Measurements from ENCODE around the gene HOXA4.

DNA sequence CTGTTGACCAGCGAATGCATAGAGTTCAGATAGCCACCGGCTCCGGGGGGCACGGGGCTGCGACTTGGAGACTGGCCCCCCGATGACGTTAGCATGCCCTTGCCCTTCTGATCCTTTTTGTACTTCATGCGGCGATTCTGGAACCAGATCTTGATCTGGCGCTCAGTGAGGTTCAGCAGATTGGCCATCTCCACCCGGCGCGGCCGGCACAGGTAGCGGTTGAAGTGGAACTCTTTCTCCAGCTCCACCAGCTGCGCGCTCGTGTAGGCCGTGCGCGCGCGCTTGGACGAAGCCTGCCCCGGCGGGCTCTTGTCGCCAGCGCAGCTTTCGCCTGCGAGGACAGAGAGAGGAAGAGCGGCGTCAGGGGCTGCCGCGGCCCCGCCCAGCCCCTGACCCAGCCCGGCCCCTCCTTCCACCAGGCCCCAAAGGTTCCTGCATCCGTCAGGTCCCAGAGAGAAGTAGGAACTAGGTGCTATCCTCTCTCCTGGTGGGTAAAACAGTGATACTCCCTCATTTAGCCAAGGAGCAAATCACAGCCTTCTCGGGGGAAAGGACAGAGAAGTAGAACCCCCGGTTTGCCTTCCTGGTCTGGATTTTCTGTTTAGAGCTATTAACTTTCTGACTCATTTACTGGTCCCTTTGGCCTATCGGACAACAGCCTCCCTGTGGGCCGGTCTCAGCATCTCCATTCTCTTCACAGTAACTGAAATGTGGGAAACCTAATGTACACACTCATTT, 22.0 kb downstream of the HOXA4 start:
- TF ChIP-seq, protein P1, sequence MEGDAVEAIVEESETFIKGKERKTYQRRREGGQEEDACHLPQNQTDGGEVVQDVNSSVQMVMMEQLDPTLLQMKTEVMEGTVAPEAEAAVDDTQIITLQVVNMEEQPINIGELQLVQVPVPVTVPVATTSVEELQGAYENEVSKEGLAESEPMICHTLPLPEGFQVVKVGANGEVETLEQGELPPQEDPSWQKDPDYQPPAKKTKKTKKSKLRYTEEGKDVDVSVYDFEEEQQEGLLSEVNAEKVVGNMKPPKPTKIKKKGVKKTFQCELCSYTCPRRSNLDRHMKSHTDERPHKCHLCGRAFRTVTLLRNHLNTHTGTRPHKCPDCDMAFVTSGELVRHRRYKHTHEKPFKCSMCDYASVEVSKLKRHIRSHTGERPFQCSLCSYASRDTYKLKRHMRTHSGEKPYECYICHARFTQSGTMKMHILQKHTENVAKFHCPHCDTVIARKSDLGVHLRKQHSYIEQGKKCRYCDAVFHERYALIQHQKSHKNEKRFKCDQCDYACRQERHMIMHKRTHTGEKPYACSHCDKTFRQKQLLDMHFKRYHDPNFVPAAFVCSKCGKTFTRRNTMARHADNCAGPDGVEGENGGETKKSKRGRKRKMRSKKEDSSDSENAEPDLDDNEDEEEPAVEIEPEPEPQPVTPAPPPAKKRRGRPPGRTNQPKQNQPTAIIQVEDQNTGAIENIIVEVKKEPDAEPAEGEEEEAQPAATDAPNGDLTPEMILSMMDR (IDR thresholded peaks at IDR 0.05; ENCODE audit: low read depth, low read length, poor library complexity, severe bottlenecking): no peak
- no peak for TF ChIP-seq EZH2phosphoT487 (IDR thresholded peaks at IDR 0.05; ENCODE audit: borderline replicate concordance, low read length)

All from DOHH2 (cell line).